HepG2 (cell line): ENCODE data around the gene ELOVL5. TPM values are rescaled to one million over a fixed set of nuclear protein-coding genes. Genes with fewer than 3 reads are reported as not detected.

Experiments
- ARID5B ChIP-seq: IDR thresholded peaks from 2 replicates; pipeline ENCODE4 v1.4.0; 2020; ENCODE audit warnings: mild to moderate bottlenecking, missing genetic modification reagents
- CSRNP2 ChIP-seq: sonication (generic); formaldehyde crosslinking; conservative IDR thresholded peaks from 2 replicates; pipeline ENCODE4 v1.8.0; 2022; ENCODE audit warnings: low read depth, missing genetic modification reagents
- FOXA1 ChIP-seq, 2 experiments: fragments of 450-650 bp in 1 of 2; sonication (generic) in 1 of 2; formaldehyde crosslinking in 1 of 2; IDR thresholded peaks; 2 replicates each; pipeline versions ENCODE4 v1.4.0 to v1.6.1; 2016 to 2020; ENCODE audit warnings: missing genetic modification reagents in 1 of 2
- FOXA3 ChIP-seq: IDR thresholded peaks from 2 replicates; pipeline ENCODE4 v1.6.1; 2016; ENCODE audit warnings: missing genetic modification reagents, missing compliant biosample characterization
- HOXA5 ChIP-seq: sonication (generic); formaldehyde crosslinking; IDR thresholded peaks from 2 replicates; pipeline ENCODE4 v1.4.0; 2020; ENCODE audit warnings: missing genetic modification reagents
- KDM1A ChIP-seq: IDR thresholded peaks from 2 replicates; pipeline ENCODE4 v1.6.1; 2016; ENCODE audit warnings: missing compliant biosample characterization
- MED13 ChIP-seq: sonication (generic); formaldehyde crosslinking; IDR thresholded peaks from 2 replicates; pipeline ENCODE4 v1.5.0; 2020; ENCODE audit warnings: missing genetic modification reagents
- NFE2 ChIP-seq: sonication (generic); formaldehyde crosslinking; IDR thresholded peaks from 2 replicates; pipeline ENCODE4 v1.4.0; 2020; ENCODE audit warnings: missing genetic modification reagents
- POGZ ChIP-seq: sonication (generic); formaldehyde crosslinking; IDR thresholded peaks from 2 replicates; pipeline ENCODE4 v1.4.0; 2020; ENCODE audit warnings: mild to moderate bottlenecking, missing genetic modification reagents
- SALL1 ChIP-seq: sonication (generic); formaldehyde crosslinking; IDR thresholded peaks from 2 replicates; pipeline ENCODE4 v1.8.0; 2022; ENCODE audit warnings: mild to moderate bottlenecking, missing genetic modification reagents
- SAP130 ChIP-seq: IDR thresholded peaks from 2 replicates; pipeline ENCODE4 v1.6.1; 2016; ENCODE audit warnings: low read depth
- SNRNP70 ChIP-seq: fragments of 200-400 bp; formaldehyde crosslinking; IDR thresholded peaks from 2 replicates; pipeline ENCODE4 v1.6.1; 2017; ENCODE audit warnings: mild to moderate bottlenecking, low read depth, low read length, moderate library complexity
- TGIF2 ChIP-seq: IDR thresholded peaks from 2 replicates; pipeline ENCODE4 v1.6.1; 2016; ENCODE audit warnings: control low read depth, missing compliant biosample characterization
- TRIM24 ChIP-seq: sonication (generic); formaldehyde crosslinking; IDR thresholded peaks from 2 replicates; pipeline ENCODE4 v1.8.0; 2022; ENCODE audit warnings: mild to moderate bottlenecking, missing genetic modification reagents
- ZBTB20 ChIP-seq: sonication (generic); formaldehyde crosslinking; IDR thresholded peaks from 2 replicates; pipeline ENCODE4 v1.8.1; 2023; ENCODE audit warnings: missing genetic modification reagents, low read depth, mild to moderate bottlenecking, borderline replicate concordance
- ZBTB26 ChIP-seq: IDR thresholded peaks from 2 replicates; pipeline ENCODE4 v1.6.1; 2016; ENCODE audit warnings: missing compliant biosample characterization, missing genetic modification reagents, borderline replicate concordance
- ZBTB8A ChIP-seq: sonication (generic); formaldehyde crosslinking; IDR thresholded peaks from 2 replicates; pipeline ENCODE4 v1.4.0; 2020; ENCODE audit warnings: mild to moderate bottlenecking, low read depth, missing genetic modification reagents, borderline replicate concordance
- ZNF225 ChIP-seq: sonication (generic); formaldehyde crosslinking; IDR thresholded peaks from 2 replicates; pipeline ENCODE4 v1.4.0; 2020; ENCODE audit warnings: mild to moderate bottlenecking, missing genetic modification reagents
- ZNF317 ChIP-seq: sonication (generic); formaldehyde crosslinking; IDR thresholded peaks from 2 replicates; pipeline ENCODE4 v1.5.0; 2020; ENCODE audit warnings: mild to moderate bottlenecking, missing genetic modification reagents
- ZNF354B ChIP-seq: sonication (generic); formaldehyde crosslinking; IDR thresholded peaks from 2 replicates; pipeline ENCODE4 v1.8.0; 2022; ENCODE audit warnings: mild to moderate bottlenecking, missing genetic modification reagents
- ZNF562 ChIP-seq: sonication (generic); formaldehyde crosslinking; IDR thresholded peaks from 2 replicates; pipeline ENCODE4 v1.8.0; 2022; ENCODE audit warnings: missing genetic modification reagents, borderline replicate concordance
- ZNF597 ChIP-seq: sonication (generic); formaldehyde crosslinking; IDR thresholded peaks from 2 replicates; pipeline ENCODE4 v1.5.0; 2020; ENCODE audit warnings: missing genetic modification reagents
- ZNF816 ChIP-seq: sonication (generic); formaldehyde crosslinking; IDR thresholded peaks from 2 replicates; pipeline ENCODE4 v1.8.0; 2022; ENCODE audit warnings: missing genetic modification reagents, mild to moderate bottlenecking, borderline replicate concordance
- polyA plus RNA-seq, 8 experiments: library from polyadenylated mRNA; depleted of rRNA in 3 of 8; stranded (reverse) in 7 of 8; unstranded in 1 of 8; fragments of >200 nt; fragmentation: Illumina TruSeq in 4 of 8; extraction: Trizol in 4 of 8; gene quantifications; 2 replicates each; pipeline versions ENCODE4 v1.2.1 to v1.2.3, GENCODE V29; 2011 to 2016; ENCODE audit warnings: low read depth in 4 of 8, missing spikeins in 1 of 8, mixed read lengths in 1 of 8; ENCODE audit not compliant: insufficient read depth in 1 of 8
- total RNA-seq, 5 experiments: library from RNA; depleted of rRNA; stranded (reverse); fragments of >200 nt; fragmentation: Illumina TruSeq; extraction: Trizol; gene quantifications; 2 replicates each; pipeline ENCODE4 v1.2.3, GENCODE V29; 2016; ENCODE audit warnings: low read depth in 1 of 5

The ELOVL5 gene
- total and polyA plus RNA-seq, 2 of the 13 experiments (the other 11 are each of a cell fraction or from before 2014, with no cell fraction given) = 50.1 to 72.4 TPM

GRCh38 chr6:53333439-53334408 lies 15.0 kb downstream of the ELOVL5 start (continued):
- no peak for TF ChIP-seq ZNF562 (CRISPR knock-in tag)
- TF ChIP-seq SNRNP70 = no peak
- TF ChIP-seq KDM1A = no peak
- peak; percentile 39 for TF ChIP-seq ARID5B (CRISPR knock-in tag)
- no peak for TF ChIP-seq ZNF354B
- no peak for TF ChIP-seq ZNF225 (CRISPR knock-in tag)
- peak; percentile 36 for TF ChIP-seq SAP130 (CRISPR knock-in tag)
- TF ChIP-seq CSRNP2 (CRISPR knock-in tag) = no peak
- TF ChIP-seq NFE2 (CRISPR knock-in tag) = no peak
- no peak for TF ChIP-seq ZBTB20 (CRISPR knock-in tag)
- TF ChIP-seq ZNF816 (CRISPR knock-in tag) = peak; percentile 56; the same call in 1 of the 2 replicates
- no peak for TF ChIP-seq TGIF2
- TF ChIP-seq TRIM24 (CRISPR knock-in tag) = no peak
- TF ChIP-seq HOXA5 (CRISPR knock-in tag) = no peak
- TF ChIP-seq ZNF597 (CRISPR knock-in tag) = no peak
- TF ChIP-seq POGZ (CRISPR knock-in tag) = no peak
- TF ChIP-seq SALL1 = no peak
- peak; percentile 38; the same call in 1 of the 2 replicates for TF ChIP-seq ZNF317 (CRISPR knock-in tag)
- no peak for TF ChIP-seq ZBTB26 (CRISPR knock-in tag)
- peak; percentile 93 for TF ChIP-seq FOXA3 (CRISPR knock-in tag)
- no peak for TF ChIP-seq MED13 (CRISPR knock-in tag)
- TF ChIP-seq FOXA1 (IDR thresholded peaks at IDR 0.05) = peak; percentile 54; the same call in 1 of the 2 replicates
- peak; percentile 90 for TF ChIP-seq FOXA1 (CRISPR knock-in tag; IDR thresholded peaks at IDR 0.05)
- TF ChIP-seq ZBTB8A (CRISPR knock-in tag) = no peak
